ENCODE measurements around the gene ANXA7.
"Not testable (repeated sequence)": the region's sequence is repeated elsewhere in the genome, so short reads cannot be mapped to it uniquely, and the experiment has no call there.

Gene ANXA7

DNA sequence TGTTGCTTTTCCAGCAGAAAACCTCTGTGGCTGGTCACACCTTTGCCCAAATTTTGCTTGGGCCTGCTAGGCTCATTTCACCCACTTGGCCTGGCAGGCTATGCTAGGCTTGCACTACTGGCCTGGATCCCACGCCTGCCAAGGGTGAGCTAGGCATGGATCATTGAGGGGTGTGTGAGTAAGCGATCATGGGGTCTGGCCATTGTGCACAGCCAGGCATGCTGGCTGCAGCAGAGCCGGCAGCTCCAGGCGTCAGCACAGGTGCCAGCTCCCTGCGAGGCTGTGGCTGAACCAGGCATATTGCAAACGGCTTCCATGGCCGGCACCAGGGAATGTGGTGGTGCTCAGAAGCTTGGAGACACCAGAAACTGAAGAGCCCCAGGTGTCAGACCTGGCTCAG is 74.4 kb downstream of the ANXA7 start:
- no peak for DNase-seq (ENCODE audit: low read depth)

DNA sequence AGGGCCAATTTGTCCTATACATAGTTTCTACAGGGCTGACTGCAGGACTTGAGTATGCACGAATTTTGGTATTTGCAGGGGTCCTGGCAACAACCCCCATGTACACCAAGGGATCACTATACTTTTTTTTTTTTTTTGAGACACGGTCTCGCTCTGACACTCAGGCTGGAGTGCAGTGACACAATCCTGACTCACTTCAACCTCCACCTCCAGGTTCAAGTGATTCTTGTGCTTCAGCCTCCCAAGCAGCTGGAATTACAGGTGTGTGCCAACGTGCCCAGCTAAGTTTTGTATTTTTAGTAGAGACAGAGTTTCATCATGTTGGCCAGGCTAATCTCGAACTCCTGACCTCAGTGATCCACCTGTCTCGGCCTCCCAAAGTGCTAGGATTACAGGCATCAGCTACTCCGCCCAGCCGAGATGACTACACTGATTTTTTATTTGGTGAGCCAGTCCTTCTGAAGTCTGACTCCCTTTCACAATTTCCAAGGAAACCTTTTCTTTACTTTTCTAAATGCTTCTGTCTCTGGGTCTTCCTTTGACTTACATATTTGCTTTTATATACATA is 75.0 kb downstream of the ANXA7 start:
- DNase-seq (ENCODE audit: low read depth), result no peak

- DNase-seq (ENCODE audit: low read depth), result no peak
Observed at GRCh38 chr10:73333202-73333601, 80.7 kb downstream of the ANXA7 start.

- no peak for DNase-seq (ENCODE audit: low read depth)
Observed at GRCh38 chr10:73332379-73332778, 81.5 kb downstream of the ANXA7 start.

DNA sequence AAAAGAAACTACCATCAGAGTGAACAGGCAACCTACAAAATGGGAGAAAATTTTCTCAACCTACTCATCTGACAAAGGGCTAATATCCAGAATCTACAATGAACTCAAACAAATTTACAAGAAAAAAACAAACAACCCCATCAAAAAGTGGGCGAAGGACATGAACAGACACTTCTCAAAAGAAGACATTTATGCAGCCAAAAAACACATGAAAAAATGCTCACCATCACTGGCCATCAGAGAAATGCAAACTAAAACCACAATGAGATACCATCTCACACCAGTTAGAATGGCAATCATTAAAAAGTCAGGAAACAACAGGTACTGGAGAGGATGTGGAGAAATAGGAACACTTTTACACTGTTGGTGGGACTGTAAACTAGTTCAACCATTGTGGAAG is 85.3 kb downstream of the ANXA7 start:
- not testable (repeated sequence) for DNase-seq (ENCODE audit: low read depth)

DNA sequence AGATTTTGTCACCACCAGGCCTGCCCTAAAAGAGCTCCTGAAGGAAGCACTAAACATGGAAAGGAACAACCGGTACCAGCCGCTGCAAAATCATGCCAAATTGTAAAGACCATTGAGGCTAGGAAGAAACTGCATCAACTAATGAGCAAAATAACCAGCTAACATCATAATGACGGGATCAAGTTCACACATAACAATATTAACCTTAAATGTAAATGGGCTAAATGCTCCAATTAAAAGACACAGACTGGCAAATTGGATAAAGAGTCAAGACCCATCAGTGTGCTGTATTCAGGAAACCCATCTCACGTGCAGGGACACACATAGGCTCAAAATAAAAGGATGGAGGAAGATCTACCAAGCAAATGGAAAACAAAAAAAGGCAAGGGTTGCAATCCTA is 88.6 kb downstream of the ANXA7 start:
- DNase-seq (ENCODE audit: low read depth), result not testable (repeated sequence)
